Parathyroid adenoma (tissue), 2 donors: ENCODE measurements around the gene TSHZ2.

ENCODE experiments used
- H2AFZ ChIP-seq: fragments of 300-600 bp; sonication (generic); one replicate; pipeline ENCODE4 v1.7.0; 2017; ENCODE audit warnings: antibody characterized with exemption, mild to moderate bottlenecking
- H3K27ac ChIP-seq: fragments of 300-600 bp; sonication (generic); one replicate; pipeline ENCODE4 v1.7.0; 2017
- H3K27me3 ChIP-seq: fragments of 300-600 bp; sonication (generic); one replicate; pipeline ENCODE4 v1.7.0; 2017; ENCODE audit warnings: low read length; ENCODE audit not compliant: control insufficient read depth, insufficient read depth
- H3K36me3 ChIP-seq: fragments of 300-600 bp; sonication (generic); one replicate; pipeline ENCODE4 v1.7.0; 2017; ENCODE audit warnings: low read length; ENCODE audit not compliant: control insufficient read depth, insufficient read depth
- H3K4me1 ChIP-seq: fragments of 300-600 bp; sonication (generic); one replicate; pipeline ENCODE4 v1.7.0; 2017; ENCODE audit warnings: control low read depth
- H3K4me2 ChIP-seq: fragments of 300-600 bp; sonication (generic); one replicate; pipeline ENCODE4 v1.7.0; 2017; ENCODE audit warnings: low read length
- H3K4me3 ChIP-seq: fragments of 300-600 bp; sonication (generic); one replicate; pipeline ENCODE4 v1.7.0; 2017; ENCODE audit warnings: low read depth, low read length
- H3K79me2 ChIP-seq: fragments of 300-600 bp; sonication (generic); one replicate; pipeline ENCODE4 v1.7.0; 2017; ENCODE audit warnings: control low read depth
- H3K9ac ChIP-seq: fragments of 300-600 bp; sonication (generic); one replicate; pipeline ENCODE4 v1.7.0; 2017; ENCODE audit warnings: mild to moderate bottlenecking
- H3K9me3 ChIP-seq: fragments of 300-600 bp; sonication (generic); one replicate; pipeline ENCODE4 v1.7.0; 2017; ENCODE audit warnings: low read length; ENCODE audit not compliant: control insufficient read depth
- TF ChIP-seq, protein P1 (sequence below): fragments of 300-600 bp; sonication (generic); IDR thresholded peaks from one replicate; pipeline ENCODE4 v1.7.0; 2017; ENCODE audit warnings: antibody characterized with exemption, mild to moderate bottlenecking
- donor health status: primary hyperparathyroidism.

Gene TSHZ2

DNA sequence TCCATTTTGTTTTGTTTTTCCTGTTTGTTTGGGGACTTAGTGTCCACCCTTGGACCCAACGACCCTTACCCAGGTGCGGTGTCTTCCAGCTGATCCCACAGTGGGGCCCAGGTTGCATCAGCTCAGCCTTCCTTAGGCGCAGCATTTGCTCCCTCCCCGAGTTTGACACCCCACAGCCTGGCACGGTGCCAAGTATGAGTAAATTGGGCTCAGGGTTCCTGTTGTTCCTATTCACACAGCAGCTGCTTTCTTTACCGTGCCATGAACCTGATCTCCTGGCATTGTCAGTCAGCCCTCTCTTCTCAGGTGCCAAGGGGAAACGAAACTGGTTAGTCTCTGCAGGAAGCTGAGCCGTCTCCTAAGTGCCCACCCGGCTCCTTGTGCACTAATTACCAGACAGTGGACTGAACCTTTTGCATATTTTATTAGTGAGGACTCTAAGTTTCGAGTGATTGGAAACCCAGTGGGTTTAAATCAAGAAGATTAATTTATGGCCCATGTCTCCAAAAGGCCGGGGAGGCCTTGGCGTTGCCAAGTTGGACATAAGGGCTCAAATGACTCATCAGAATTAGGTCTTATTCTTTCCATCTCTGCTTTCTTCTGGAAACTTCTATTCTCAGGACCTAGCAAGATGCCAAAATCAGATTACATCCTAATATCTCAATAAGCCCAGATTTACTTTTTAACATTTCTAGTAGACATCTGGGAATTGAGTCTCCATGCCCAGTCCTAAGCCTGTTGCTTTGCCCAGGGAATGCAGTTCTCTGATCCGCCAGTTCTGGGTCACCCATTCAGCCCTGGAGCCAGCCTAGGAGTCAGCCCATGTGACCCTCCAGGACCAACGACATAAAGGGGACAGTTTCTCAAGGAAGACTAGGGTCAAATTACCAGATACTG, 68.8 kb downstream of the TSHZ2 start:
- Histone ChIP-seq H3K79me2 (no peaks in the 10 kb centered on the region), H3K27ac (no peak overlapping the region), H3K27me3 (no peaks in the 10 kb centered on the region), H3K9ac (no peak overlapping the region), H3K36me3 (no peaks in the 10 kb centered on the region), H3K4me1 (no peaks in the 10 kb centered on the region), H2AFZ (no peak overlapping the region), H3K4me2 (no peak overlapping the region), H3K9me3 (no peaks in the 10 kb centered on the region), H3K4me3 (no peak overlapping the region)
- TF ChIP-seq, protein P1, sequence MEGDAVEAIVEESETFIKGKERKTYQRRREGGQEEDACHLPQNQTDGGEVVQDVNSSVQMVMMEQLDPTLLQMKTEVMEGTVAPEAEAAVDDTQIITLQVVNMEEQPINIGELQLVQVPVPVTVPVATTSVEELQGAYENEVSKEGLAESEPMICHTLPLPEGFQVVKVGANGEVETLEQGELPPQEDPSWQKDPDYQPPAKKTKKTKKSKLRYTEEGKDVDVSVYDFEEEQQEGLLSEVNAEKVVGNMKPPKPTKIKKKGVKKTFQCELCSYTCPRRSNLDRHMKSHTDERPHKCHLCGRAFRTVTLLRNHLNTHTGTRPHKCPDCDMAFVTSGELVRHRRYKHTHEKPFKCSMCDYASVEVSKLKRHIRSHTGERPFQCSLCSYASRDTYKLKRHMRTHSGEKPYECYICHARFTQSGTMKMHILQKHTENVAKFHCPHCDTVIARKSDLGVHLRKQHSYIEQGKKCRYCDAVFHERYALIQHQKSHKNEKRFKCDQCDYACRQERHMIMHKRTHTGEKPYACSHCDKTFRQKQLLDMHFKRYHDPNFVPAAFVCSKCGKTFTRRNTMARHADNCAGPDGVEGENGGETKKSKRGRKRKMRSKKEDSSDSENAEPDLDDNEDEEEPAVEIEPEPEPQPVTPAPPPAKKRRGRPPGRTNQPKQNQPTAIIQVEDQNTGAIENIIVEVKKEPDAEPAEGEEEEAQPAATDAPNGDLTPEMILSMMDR, result no peak

DNA sequence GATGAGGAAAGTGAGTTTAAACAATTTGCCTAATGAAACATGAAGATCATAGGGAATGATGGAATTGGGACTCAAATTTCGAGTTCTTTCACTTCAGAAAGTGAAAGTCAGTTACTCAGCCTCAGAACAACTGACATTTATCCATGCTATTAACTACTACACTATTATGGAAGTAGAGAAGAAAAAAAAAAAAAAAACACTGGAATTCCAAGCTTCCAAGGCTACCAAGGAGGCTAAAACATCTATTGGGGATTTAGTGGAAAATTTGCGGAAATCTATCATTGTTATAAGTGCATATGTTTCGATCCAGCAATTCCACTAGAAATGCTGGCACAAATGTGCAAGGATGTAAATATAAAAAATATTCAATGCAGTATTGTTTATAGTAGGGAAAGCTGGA, 70.4 kb downstream of the TSHZ2 start:
- Histone ChIP-seq H3K27ac (no peak overlapping the region), H3K27me3 (no peaks in the 10 kb centered on the region), H3K4me2 (no peak overlapping the region), H3K9me3 (no peaks in the 10 kb centered on the region), H2AFZ (no peak overlapping the region), H3K4me3 (no peak overlapping the region), H3K36me3 (no peaks in the 10 kb centered on the region), H3K4me1 (no peaks in the 10 kb centered on the region), H3K9ac (no peak overlapping the region), H3K79me2 (no peaks in the 10 kb centered on the region)
- TF ChIP-seq, protein P1, result no peak

DNA sequence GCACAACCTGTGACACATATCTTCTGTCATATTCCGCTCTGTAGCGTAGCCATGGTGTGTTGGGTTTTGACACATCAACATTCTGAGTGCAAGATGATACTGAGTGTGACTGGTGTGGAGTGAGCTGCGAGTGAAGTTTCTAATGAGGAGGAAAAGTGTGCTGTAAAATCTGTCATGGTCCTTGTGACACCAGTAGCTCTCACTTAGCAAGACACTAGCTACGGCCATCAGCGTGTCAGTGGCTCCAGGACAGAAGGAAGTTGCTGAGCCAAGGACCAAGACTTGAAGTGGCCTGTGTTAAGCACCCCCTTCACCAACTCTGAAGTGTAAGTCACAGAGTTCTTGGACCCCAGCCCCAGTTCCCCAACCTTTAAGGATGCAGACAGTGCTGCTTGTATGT, 72.1 kb downstream of the TSHZ2 start:
- Histone ChIP-seq H3K4me1 (no peaks in the 10 kb centered on the region), H3K36me3 (no peaks in the 10 kb centered on the region), H3K79me2 (no peaks in the 10 kb centered on the region), H3K4me2 (no peak overlapping the region), H3K9me3 (no peaks in the 10 kb centered on the region), H2AFZ (no peak overlapping the region), H3K27ac (no peak overlapping the region), H3K4me3 (no peak overlapping the region), H3K27me3 (no peaks in the 10 kb centered on the region), H3K9ac (no peak overlapping the region)
- TF ChIP-seq, protein P1, result no peak

DNA sequence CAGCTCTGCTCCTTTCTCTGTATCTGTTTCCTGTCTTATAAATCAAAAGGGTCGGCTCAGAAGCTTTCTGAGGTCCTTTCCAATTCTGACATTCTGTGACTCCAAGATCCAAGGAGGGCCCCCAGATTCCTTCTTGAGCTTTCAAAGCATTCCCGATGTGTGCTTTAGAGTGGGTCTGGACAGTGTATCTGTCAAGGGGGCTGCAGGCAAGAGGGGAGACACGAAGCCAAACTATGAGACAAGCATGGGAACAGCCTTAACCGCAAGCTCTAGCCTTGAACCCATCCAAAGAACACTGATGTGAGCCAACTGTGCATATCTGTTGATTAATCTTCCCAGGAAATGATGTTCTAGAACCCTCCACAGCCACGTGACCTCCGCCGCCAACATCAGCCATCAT, 73.8 kb downstream of the TSHZ2 start:
- Histone ChIP-seq H3K4me3 (no peak overlapping the region), H3K27me3 (no peaks in the 10 kb centered on the region), H2AFZ (no peak overlapping the region), H3K9ac (no peak overlapping the region), H3K9me3 (no peaks in the 10 kb centered on the region), H3K79me2 (no peaks in the 10 kb centered on the region), H3K27ac (no peak overlapping the region), H3K36me3 (no peaks in the 10 kb centered on the region), H3K4me1 (no peaks in the 10 kb centered on the region), H3K4me2 (no peak overlapping the region)
- TF ChIP-seq, protein P1, result no peak

DNA sequence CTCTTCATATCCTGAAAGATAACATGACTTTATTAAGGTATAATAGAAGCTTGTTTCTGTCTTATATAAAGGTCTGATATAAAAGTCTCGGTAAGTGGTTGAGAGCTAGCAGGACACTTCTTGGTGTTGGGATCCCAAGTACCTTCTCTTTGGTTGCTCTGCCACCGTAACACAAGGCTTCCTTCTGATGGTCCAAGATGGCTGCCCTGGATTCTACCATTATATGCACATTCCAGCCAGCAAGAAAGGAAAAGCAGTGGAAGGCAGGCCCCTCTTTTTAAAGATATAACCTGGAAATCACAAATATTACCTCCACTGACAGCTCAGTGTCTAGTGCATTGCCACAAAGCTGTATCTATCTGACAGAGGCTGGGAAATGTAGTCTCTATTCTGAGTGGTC, 75.0 kb downstream of the TSHZ2 start:
- Histone ChIP-seq H3K4me1 (no peaks in the 10 kb centered on the region), H3K4me2 (no peak overlapping the region), H3K27ac (no peak overlapping the region), H3K9ac (no peak overlapping the region), H3K27me3 (no peaks in the 10 kb centered on the region), H3K79me2 (no peaks in the 10 kb centered on the region), H2AFZ (no peak overlapping the region), H3K4me3 (no peak overlapping the region), H3K9me3 (no peaks in the 10 kb centered on the region), H3K36me3 (no peaks in the 10 kb centered on the region)
- TF ChIP-seq, protein P1, result no peak
